ENCODE measurements around the gene TARBP1.
A peak's percentile ranks its signal among the peaks of the same experiment; 100 is the strongest.
"Not testable (repeated sequence)": the region's sequence is repeated elsewhere in the genome, so short reads cannot be mapped to it uniquely, and the experiment has no call there.

TARBP1 gene

DNA sequence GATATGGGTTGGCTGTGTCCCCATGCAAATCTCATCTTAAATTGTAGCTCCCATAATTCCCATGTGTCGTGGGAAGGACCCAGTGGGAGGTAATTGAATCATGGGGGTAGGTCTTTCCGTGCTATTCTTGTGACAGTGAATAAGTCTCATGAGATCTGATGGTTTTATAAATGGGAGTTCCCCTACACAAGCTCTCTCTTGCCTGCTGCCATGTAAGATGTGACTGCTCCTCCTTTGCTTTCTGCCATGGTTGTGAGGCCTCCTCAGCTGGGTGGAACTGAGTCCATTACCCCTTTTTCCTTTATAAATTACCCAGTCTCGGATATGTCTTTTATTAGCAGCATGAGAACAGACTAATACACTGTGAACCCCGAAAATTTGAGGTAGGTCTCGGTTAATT is 25.3 kb upstream of the TARBP1 start:
- not testable (repeated sequence) for DNase-seq

GRCh38 chr1:234503193-234504050 is 24.4 kb upstream of the TARBP1 start:
- no peak for DNase-seq

- no peak for DNase-seq
Observed at GRCh38 chr1:234502785-234503184, 23.8 kb upstream of the TARBP1 start.

DNA sequence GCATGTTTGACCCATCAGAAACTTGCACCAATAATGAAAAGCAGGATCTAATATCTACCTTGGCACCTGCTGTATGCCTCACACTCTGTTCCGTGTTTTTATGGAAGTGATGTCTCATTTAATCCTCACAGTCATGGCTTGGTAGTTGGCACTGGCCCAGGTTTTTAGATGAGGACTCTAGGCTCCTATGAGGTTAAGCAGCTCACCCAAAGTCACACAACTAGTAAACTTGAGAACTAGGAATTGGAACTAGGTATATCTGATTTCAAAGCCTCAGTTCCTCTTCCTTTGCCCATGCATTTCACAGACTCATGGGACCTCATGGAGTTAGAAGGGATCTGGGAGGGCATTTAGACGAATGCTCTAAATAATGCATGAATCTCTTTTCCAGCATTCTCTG is 21.3 kb upstream of the TARBP1 start:
- peak; percentile 25 for DNase-seq

DNA sequence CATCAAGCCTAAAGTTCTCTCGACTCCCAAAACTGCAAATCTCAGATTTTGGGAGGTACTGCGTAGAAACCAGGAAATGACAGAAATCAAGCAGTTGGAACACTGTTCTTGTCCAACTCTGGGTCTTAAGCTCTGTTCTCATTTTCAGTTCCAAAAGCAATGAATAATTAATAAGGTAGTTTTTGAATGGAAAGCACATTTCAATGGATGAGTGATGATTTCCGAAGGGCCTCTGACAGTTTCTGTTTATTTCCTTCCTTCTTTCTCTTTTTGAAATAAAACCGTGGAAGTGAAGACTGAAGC is 20.9 kb upstream of the TARBP1 start:
- DNase-seq = peak; percentile 25

- DNase-seq = peak; percentile 46
Observed at GRCh38 chr1:234499119-234499942, 20.4 kb upstream of the TARBP1 start.

- no peak for DNase-seq
Observed at GRCh38 chr1:234498448-234499118, 19.6 kb upstream of the TARBP1 start.

- no peak for DNase-seq
Observed at GRCh38 chr1:234497589-234497988, 18.6 kb upstream of the TARBP1 start.

DNA sequence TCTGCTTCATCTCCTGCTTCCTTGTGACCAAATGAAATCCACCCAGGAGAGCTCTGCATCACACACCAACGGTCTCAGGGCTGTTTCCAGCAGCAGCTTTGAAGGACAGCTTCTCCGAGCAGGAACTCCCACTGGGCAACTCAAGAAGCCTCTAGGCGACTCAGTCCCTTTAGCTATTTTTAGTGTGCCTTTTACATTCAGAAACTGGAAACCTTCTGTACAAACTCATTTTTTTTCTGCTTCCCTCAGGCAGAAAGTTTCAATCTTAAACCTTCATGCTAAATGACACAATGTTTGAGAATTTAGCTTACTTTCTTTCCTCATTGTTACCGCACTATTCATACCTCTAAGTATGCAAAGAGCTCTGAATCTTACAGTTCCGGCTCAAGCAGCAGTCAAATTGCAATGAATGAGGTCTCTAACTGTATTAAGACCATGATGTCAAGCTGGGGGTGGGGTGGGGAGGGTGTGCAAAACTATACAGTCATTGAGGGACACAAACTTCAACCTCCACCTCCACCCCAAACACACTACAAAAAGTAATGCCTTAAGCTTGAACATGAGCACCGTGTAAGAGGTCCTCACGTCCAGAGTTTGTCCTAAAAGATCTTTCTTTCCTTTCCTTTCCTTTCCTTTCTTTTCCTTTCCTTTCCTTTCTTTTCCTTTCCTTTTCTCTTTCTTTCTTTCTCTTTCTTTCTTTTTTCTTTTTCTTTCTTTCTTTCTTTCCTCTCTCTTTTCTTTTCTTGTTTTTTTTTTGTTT is 16.4 kb upstream of the TARBP1 start:
- no peak for DNase-seq

- DNase-seq = no peak
Observed at GRCh38 chr1:234494049-234494448, 15.1 kb upstream of the TARBP1 start.

GRCh38 chr1:234490793-234491479 is 12.0 kb upstream of the TARBP1 start:
- no peak for DNase-seq

- DNase-seq = no peak
Observed at GRCh38 chr1:234489698-234490077, 10.7 kb upstream of the TARBP1 start.

DNA sequence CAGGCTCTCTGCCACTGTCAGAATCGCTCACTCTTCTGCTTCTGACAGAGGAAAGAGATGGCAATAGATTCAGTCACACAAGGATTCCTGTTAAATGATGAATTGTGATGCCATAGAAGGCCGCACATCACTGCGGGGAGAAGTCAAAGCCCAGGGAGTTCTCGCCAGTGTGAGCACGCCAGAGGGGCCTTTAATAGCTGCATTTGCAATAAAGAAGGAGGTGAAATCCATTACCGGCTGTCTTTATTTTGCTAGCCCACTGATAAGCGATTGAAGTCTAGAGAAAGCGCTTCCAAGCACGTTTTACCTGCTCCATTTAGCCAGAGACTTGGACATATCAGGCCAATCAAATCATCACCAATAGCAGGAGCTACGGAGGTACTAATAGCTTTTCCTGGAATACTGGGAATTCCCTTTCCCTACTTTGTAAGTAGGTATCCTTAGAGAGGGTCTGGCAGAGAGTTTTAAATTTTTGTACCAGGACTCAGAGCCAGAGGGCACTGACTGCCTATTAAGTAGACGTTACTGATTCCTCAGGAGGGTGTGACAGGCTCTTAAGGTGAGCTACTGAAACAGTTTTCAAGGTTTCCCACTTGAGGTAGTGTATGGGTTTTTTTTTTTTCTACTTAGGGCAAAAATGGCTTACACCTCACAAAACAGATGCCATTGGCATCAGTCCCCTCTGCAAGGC is 10.2 kb upstream of the TARBP1 start:
- no peak for DNase-seq

- no peak for DNase-seq
Observed at GRCh38 chr1:234488054-234489006, 9.4 kb upstream of the TARBP1 start.

GRCh38 chr1:234486858-234487840 is 8.2 kb upstream of the TARBP1 start:
- DNase-seq = peak; percentile 23

DNA sequence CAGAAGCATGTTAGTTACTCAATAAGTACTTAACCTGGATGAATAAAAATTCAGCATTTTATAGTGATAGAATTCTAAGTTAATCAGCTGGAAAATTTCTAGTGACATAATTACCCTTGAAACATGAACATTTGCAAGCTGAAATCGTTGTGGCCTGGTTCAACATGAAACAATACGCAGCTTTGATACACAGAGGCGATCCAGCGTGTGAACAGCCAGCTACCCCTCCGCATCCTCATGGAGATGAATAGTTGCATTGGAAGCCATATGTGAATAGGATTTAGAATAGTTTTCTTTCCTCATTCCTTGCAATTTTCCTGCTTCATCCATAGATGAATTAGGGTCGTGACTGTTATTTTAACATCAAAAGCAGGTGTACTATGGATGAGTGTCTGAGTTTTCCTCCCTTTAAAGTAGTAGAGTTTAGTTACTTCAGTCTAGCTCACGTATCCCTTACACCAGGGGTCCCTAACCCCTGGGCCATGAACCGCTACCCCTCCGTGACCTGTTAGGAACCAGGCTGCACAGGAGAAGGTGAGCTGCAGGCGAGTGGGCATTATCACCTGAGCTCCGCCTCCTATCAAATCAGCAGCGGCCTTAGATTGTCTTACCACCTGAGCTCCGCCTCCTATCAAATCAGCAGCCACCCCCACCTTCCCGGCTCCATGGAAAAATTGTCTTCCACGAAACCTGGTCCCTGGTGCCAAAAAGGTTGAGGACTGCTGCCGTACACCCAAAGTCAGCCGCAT is 6.2 kb upstream of the TARBP1 start:
- DNase-seq = no peak

- no peak for DNase-seq
Observed at GRCh38 chr1:234484218-234484617, 5.2 kb upstream of the TARBP1 start.

GRCh38 chr1:234481771-234482170 is 2.8 kb upstream of the TARBP1 start:
- no peak for DNase-seq

All from DMS153 (cell line).